Left kidney (tissue), 2 donors: ENCODE measurements around the gene EDAR. TPM values are rescaled to one million over a fixed set of nuclear protein-coding genes. Genes with fewer than 3 reads are reported as not detected.

Experiments
- DNase-seq: peaks from one replicate; pipeline ENCODE4 v3.0.0-alpha.2; 2013
- polyA plus RNA-seq: library from polyadenylated mRNA; unstranded; fragments of 120-200 nt; gene quantifications from one replicate; pipeline ENCODE4 v1.2.1, GENCODE V29; 2013; ENCODE audit not compliant: insufficient read length

EDAR gene
- polyA plus RNA-seq, 1 donor, result 3.1 TPM

GRCh38 chr2:108854484-108854883 is 134.5 kb downstream of the EDAR start:
- no peak for DNase-seq

DNA sequence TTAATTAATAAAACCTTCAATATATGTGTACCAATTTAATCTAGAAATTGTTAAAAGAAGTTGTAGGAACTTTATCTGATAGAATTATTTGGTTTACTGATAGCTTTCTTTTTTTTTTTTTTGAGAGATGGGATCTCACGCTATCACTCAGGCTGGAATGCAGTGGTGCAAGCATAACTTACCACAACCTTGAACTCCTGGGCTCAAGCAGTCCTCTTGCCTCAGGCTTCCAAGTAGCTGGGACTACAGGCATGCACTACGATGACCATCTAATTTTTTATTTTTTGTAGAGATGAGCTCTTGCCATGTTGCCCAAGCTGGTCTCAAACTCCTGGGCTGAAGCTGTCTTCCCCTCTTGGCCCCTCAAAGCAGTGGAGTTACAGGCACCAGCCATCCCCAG is 135.6 kb downstream of the EDAR start:
- no peak for DNase-seq

GRCh38 chr2:108852375-108852774 is 136.6 kb downstream of the EDAR start:
- no peak for DNase-seq

DNA sequence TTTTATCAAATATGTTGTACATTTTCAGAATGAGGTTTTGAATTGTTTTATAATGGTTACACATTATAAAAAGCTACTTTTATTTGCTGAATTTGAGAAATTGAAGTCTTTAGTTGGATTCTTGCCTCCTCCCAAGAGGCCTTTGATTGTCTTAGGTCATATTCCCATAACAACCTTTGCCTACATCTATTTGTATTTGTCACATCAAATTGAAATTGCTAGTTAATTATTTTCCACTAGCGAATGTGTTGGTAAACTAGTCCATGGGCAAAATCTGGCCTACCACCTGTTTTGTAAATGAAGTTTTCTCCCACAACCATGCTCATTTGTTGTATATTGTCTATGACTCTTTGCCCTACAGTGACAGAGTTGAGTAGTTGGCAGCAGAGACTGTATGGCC is 142.0 kb downstream of the EDAR start:
- DNase-seq, result no peak

DNA sequence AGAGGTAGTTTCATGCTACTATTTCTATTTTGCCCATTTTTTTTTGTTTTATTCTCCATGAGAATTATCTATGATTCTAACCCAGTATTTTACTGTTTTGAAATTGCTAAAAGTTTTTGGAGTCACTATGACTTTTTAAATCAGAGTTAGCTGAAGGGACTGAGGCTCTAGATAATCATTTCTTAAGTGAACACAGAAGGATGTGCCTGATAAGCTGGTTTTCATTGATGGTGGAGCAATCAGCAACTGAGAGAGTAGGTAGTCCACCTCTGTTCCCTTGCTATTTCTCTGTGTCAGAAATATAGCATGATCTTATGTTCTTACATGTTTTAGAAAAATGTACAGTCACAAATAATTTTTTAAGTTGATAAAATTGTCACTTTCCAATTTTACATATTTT is 143.1 kb downstream of the EDAR start:
- no peak for DNase-seq

Other genes starting within 250 kb of the EDAR start
- 20.6 TPM for gene CCDC138, start 202.4 kb downstream of the EDAR start, polyA plus RNA-seq
- gene SH3RF3, start 140.0 kb upstream of the EDAR start, polyA plus RNA-seq, result 4.0 TPM